OCI-M2 (cell line): ENCODE results near the gene GLI3.

Experiments used
- DNase-seq: peaks from one replicate; lab custom pipeline; 2025; ENCODE audit not compliant: unreplicated experiment; lab: John Stamatoyannopoulos, UW

GLI3 gene

GRCh38 chr7:42006801-42007513 is 230.1 kb downstream of the GLI3 start:
- no peak for DNase-seq

DNA sequence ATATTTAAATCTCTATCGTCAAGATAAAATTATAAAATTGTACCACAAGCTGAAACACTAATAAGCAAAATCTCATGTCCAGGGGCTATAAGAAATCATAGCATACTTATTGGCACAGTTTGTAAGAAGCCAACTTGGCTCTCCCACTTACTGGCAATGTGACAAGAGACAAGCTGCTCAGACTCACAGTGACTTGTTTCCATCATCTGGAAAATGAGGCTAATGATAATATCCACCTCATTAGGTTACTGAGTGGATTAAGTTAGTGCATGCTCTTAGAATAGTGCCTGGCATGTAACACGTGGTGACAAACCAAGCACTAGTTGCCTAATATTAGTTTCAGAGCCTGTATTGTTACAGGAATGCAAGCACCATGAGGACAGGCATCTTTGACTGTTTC is 234.4 kb downstream of the GLI3 start:
- DNase-seq, result no peak

- DNase-seq, result no peak
These were observed 237.2 kb downstream of the GLI3 start for GRCh38 chr7:41999736-42000283.

- no peak for DNase-seq
These were observed 239.0 kb downstream of the GLI3 start for GRCh38 chr7:41998041-41998440.

DNA sequence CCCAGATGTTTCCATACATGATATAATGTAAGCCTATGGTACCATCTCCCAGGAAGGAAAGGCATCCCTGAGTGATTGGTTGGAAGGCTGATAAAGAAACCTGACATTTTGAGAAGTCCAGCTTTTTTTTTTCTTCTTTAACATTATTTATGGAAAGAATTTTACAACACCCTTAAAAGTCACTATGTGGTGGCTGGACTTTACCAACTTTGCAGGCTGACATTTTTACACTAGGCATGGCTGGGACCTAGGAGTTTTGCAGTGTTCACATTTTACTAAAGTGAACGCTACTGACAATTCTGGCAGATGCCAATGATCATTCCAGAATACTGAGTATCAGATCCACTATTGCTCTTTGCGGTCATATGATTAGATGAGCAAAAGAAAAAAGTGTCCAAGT is 239.9 kb downstream of the GLI3 start:
- no peak for DNase-seq

GRCh38 chr7:41996381-41997035 is 240.5 kb downstream of the GLI3 start:
- DNase-seq, result no peak

- DNase-seq, result no peak
These were observed 241.3 kb downstream of the GLI3 start for GRCh38 chr7:41995632-41996271.

DNA sequence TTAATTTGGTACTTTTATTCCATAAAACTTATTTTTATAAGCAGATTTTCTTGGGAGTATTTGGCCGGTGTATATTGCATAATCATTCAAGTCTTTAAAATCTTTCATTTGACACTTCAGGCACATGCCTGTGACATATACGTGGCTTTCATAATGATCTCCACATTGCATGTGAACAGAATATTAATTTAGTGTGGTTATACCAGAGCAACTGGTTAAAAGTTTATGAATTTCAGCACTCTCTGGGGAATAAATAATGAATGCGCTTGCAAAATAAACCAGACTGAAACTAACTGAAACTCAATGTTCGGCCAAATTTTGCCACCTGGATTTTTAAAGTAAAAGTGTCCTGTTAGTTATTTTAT is 242.3 kb downstream of the GLI3 start:
- DNase-seq, result no peak

GRCh38 chr7:41994036-41994745 is 242.8 kb downstream of the GLI3 start:
- no peak for DNase-seq

DNA sequence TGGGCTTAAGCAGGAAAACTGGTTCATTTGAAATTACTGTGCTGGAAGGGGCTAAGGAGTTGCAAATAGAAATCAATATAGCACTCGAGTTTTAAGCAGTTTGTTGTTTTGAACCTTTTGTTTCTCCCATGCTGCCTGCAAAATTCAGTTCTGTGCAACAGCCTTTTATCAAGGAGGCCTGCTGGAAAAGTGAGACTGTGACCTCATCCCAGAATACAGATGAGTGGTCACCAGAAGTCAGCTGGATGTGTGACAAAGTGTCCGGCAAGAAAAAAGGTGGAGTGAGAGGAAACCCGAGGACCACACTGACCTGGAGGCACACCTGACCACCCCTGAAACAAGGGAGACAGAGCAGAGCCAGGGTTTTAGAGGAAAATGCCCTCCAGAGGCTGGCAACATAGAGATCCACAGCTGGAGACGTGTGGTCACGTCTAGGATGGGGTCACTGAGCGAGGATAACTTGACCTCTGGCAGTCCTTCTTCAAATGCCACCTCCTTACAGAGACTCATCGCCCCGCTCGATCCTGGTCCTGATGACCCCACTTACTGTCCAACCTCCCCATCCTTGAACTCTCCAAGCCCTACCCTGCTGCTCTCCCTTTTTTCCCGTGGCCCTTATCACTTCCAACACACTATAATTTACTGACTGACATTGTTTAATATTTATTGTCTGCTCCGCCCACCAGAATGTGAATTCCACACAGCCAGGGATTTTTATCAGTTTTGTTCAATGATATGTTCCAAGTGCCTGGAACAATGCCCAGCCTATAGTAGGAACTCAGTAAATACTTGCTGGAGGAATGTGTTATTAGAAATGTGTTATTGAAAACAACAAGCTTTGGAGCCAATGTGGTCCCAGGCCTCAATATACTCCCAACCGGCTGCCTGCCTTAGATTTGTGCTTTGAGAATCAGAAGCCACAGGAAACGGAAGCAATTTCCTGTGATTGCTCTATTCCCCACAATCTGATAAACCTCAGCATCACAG is 243.8 kb downstream of the GLI3 start:
- no peak for DNase-seq

- DNase-seq, result no peak
These were observed 252.1 kb downstream of the GLI3 start for GRCh38 chr7:41984888-41985287.

GRCh38 chr7:41981046-41982040 is 255.7 kb downstream of the GLI3 start:
- no peak for DNase-seq

DNA sequence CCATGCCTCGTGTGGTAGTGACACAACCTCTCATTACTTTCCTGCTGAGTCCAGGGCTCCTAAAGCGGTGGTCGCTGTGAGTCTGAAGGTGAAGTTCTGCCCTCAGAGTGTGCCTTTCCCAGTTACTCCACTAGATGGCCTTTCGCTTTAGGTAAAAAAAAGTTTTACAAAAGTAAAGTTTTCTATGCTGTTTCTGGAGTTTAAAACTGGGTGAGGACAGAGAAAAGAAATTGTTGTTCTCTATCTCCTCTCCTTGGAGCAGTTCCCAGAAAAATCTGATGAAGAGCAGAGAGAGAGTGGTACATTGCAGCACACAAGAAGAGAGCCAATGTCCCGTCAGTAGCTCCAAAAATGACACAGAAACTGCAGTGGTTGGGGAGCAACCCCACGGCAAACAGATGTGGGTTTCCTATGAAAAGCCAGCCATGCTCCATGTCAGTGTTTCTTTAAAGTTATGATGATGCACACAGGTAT is 257.1 kb downstream of the GLI3 start:
- no peak for DNase-seq

- DNase-seq, result no peak
These were observed 258.2 kb downstream of the GLI3 start for GRCh38 chr7:41978858-41979257.

- DNase-seq, result no peak
These were observed 259.3 kb downstream of the GLI3 start for GRCh38 chr7:41977661-41978060.

GRCh38 chr7:41977151-41977651 is 259.8 kb downstream of the GLI3 start:
- DNase-seq, result no peak

DNA sequence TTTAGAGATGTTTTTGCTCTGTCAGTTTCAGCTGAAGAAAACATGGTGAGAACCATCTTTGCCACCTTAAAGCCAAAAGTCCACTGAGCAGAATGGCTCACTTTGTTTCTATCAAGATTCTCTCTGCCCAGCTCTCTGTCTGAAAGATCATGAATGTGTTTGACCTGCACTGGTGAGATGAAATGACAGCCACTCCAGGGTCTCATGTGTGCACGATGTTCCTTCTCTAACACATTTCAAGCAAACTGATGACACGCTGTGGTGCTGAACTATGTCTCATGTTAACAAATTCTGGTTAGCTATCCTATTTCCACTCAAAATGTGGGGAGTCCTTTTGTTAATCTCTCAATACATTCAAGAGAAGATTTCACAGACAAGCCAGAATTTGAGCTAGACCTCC is 260.6 kb downstream of the GLI3 start:
- DNase-seq, result no peak

DNA sequence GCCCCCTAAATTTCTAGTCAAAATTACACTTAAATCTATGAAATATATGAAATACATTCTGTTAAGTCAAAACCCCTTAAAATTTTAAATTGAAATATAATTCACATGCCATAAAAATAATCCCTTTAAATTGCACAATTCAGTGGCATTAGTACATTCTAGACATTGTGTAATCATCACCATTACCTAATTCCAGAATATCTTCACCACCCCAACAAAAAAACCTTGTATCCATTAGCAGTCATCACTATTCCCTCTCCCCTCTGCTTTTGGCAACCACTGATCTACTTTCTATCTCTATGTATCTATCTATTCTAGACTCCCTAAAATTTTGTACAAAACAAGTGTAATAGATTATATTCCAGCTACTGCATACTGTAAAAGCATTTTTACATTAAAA is 261.2 kb downstream of the GLI3 start:
- DNase-seq, result no peak
